GM18498 (cell line): ENCODE data around the gene RPLP2.
A peak's percentile ranks its signal among the peaks of the same experiment; 100 is the strongest.

Source experiments
- ATAC-seq: cut with Tn5 transposase; IDR thresholded peaks from one replicate; pipeline ENCODE4 v1.9.1; 2021; ENCODE audit warnings: mild to moderate bottlenecking, moderate library complexity; ENCODE audit not compliant: unreplicated experiment

Gene RPLP2

GRCh38 chr11:833114-833791 is 23.5 kb downstream of the RPLP2 start:
- ATAC-seq: peak; percentile 19

- ATAC-seq: no peak
These were observed 24.1 kb downstream of the RPLP2 start for GRCh38 chr11:833849-834311.

GRCh38 chr11:834371-835316 is 24.9 kb downstream of the RPLP2 start:
- no peak for ATAC-seq

- no peak for ATAC-seq
These were observed 26.5 kb downstream of the RPLP2 start for GRCh38 chr11:836274-836673.

- ATAC-seq: no peak
These were observed 26.9 kb downstream of the RPLP2 start for GRCh38 chr11:836700-837099.

GRCh38 chr11:837189-837989 is 27.6 kb downstream of the RPLP2 start:
- ATAC-seq: no peak

GRCh38 chr11:837990-838307 is 28.2 kb downstream of the RPLP2 start:
- no peak for ATAC-seq

- ATAC-seq: no peak
These were observed 28.9 kb downstream of the RPLP2 start for GRCh38 chr11:838441-839279.

- ATAC-seq: no peak
These were observed 29.5 kb downstream of the RPLP2 start for GRCh38 chr11:839280-839623.

GRCh38 chr11:839875-840617 is 30.3 kb downstream of the RPLP2 start:
- no peak for ATAC-seq

GRCh38 chr11:841981-842369 is 32.2 kb downstream of the RPLP2 start:
- ATAC-seq: peak; percentile 27

- ATAC-seq: peak; percentile 68
These were observed 32.7 kb downstream of the RPLP2 start, which contains the start of the genes POLR2L and TSPAN4 for GRCh38 chr11:842370-843002. TSS of gene POLR2L (minus strand) at chr11:842529. CDS start at chr11:842508, 21 bp downstream. TSS of gene TSPAN4 (plus strand) at chr11:842852. CDS start at chr11:850305, 7,453 bp downstream.

GRCh38 chr11:843086-843734 is 33.4 kb downstream of the RPLP2 start:
- peak; percentile 15 for ATAC-seq

- ATAC-seq: no peak
These were observed 34.3 kb downstream of the RPLP2 start for GRCh38 chr11:843818-844692.

- no peak for ATAC-seq
These were observed 35.2 kb downstream of the RPLP2 start for GRCh38 chr11:844693-845644.

- no peak for ATAC-seq
These were observed 36.2 kb downstream of the RPLP2 start for GRCh38 chr11:845872-846495.
